HG03432 (cell line): ENCODE measurements around the gene DNAH14.
"Not testable (repeated sequence)": the region's sequence is repeated elsewhere in the genome, so short reads cannot be mapped to it uniquely, and the experiment has no call there.

Experiments
- ATAC-seq: cut with Tn5 transposase; IDR thresholded peaks from one replicate; pipeline ENCODE4 v1.9.1; 2021; ENCODE audit warnings: mild to moderate bottlenecking, moderate library complexity; ENCODE audit not compliant: unreplicated experiment

The DNAH14 gene

DNA sequence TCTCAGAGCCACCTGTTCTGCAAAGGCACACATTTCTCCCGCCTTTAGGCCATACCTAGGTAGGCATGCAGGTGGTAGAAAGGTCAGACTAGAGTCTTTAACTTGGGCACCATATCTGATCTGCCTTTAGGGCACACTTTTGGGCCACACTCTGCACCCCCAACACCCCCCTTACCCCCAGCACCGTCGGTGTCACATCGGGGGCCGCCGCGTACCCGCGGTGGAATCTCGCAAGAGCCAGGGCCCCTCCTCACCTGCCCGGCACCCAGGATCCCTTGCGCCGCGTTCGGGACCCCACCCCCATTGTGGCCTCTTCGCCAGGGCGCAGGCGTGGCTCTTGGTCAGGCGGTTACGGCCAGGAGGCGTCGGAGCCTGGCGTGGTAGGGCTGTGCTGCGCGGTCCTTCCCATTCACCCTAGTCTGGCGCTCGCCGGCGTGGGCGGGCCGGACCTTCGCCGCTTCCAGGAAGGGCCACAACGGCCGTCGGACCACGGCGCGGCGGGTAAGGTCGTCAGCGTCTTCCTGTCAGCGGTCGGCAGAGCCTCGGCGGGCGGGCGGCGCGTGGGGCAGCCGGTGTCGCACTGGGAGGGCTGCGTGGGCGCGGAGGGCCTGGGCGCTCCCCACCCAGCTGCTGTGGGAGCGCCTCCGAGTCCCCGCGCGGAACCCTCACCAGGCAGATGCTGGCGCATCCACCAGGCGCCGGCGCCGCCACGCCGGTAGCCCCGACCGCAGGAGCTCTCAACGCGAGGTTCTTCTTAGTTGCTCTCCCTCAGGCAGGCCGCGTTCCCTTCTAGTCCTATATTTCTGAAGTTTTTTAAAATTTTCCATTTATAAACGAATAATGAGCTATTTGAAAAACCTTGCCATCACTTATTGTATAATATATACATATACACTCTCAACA is at the start of gene DNAH14:
Gene DNAH14 (plus strand): TSS at position 341 of the 903 bp plus-strand sequence. CDS start 23,028 bp downstream, outside the sequence.
- peak; percentile 80 for ATAC-seq

DNA sequence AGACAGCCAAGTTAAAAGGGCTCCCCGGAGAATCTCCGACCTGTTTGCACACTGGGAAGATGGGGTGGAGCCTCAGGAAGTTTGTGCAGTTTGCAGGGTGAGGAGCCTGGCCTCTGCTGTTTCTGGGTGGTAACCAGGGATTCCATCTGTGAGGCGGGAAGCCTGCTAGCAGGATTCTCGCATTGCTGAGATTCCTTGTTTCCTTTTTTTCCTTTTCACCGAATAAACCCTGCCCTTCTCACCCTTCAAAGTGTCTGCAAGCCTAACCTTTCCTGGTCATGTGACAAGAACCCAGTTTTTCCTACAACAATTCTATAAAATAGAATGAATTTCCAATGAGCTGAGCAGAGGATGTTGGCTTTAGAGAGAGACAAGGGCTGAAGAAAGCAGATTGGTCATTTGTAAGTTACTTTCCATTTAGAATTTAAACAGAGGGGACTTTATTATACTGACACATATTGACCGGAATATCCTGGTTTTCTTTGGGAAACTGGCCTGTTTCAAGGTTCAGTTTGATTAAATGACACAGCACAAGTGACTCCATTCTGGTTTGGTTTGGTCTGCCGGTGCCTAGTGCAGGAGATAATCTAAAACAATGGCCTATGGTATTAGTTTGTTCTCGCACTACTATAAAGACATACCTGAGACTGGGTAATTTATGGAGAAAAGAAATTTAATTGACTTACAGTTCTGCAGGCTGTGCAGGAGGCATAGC is 48.7 kb upstream of the DNAH14 start:
- no peak for ATAC-seq

DNA sequence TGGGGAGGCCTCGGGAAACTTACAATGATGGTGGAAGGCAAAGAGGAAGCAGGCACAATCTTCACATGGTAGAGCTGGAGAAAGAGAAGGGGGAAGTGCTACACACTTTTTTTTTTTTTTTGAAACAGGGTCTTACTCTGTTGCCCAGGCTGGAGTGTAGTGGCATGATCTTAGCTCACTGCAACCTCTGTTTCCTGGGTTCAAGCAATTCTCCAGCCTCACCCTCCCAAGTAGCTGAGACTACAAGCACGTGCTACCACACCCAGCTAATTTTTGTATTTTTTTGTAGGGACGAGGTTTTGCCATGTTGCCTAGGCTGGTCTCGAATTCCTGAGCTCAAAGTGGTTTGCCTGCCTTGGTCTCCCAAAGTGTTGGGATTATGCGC is 48.2 kb upstream of the DNAH14 start:
- ATAC-seq = not testable (repeated sequence)

DNA sequence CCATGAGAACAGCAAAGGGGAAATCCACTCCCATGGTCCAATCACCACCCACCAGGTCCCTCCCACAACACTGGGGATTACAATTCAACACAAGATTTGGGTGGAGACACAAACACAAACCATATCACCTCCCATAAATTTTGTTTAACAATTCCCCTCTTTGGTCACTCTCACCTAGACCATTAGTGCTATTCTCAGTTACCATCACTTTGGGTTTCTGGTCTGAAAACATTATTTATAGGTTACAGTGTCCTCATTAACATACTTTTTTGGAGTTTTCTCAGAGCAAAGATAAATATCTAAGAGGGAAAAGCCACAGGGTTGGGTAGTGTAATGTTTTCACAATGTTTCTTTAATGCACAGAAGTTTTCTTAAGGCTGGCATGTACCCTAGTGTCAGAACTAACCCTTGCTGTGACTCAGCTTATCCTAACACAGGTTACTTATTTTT is 47.7 kb upstream of the DNAH14 start:
- ATAC-seq = peak; percentile 59

DNA sequence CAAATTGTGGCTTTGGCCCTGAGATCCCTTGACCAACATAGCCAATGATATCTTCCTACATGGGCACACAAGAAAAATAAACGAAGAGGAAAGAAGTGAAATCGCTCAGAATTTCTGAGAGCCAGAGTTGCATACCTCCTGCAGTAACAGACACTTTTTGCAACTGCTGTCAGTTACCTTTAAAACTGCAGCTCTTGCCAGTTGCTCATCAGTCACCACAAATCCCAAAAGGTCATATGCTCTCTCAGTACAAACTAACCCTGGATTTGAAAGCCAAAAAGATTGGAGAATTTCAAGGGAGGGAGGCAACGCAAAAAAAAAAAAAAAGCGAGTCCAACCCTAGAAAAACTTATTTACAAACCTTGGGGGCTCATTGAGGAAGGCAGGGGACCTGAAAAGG is 47.2 kb upstream of the DNAH14 start:
- no peak for ATAC-seq

DNA sequence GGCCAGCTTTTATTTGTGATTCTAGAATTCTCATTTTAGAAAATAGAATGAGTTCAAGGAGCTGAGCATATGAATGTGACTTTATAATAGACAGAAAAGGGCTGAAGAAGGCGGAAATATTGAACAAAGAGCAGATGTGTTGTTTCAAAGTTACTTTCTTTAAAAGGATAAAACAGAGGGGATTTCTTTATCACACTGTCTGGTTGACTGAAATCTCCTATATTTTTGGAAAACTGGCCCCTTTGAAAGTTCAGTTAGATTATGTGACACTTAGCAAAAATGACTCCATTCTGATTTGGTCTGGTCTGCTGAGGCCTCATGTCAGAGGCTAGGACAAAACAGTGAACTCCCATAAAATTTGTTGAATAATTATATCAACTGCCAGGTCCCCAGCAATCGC is 46.4 kb upstream of the DNAH14 start:
- no peak for ATAC-seq

DNA sequence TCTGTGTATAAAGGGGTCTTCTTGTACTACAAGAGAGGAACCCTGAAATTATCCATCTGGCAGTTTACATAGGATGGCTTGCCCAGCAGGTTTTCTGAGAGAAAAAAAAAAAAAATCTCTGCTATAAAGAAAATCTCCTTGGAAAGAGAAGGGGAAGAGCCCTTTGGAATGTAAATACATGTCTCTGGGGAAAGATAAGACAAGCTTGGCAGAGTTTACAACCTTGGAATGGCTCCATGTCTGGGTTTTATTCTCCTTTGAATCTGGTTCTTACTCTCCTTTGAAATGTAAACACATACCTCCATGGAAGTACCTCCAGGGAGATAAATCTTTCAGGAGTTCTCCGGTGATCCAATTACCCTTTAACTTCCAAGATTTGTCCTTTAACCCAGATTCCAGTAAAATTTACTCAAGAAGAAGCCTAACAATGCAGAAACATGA is 45.1 kb upstream of the DNAH14 start:
- no peak for ATAC-seq

DNA sequence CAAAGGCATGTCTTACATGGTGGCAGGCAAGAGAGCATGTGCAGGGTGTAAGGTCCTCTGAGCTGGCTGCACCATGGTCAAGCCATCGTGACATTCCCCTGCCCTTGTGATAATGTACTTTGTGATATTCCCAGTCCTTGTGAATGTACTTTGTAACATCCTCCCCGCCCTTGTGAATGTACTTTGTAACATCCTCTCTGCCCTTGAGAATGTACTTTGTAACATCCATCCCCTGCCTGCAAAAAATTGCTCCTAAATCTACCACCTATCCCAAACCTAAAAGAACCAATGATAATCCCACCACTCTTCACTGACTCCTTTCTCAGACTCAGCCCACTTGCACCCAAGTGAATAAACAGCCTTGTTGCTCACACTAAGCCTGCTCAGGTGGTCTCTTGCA is 44.1 kb upstream of the DNAH14 start:
- not testable (repeated sequence) for ATAC-seq

DNA sequence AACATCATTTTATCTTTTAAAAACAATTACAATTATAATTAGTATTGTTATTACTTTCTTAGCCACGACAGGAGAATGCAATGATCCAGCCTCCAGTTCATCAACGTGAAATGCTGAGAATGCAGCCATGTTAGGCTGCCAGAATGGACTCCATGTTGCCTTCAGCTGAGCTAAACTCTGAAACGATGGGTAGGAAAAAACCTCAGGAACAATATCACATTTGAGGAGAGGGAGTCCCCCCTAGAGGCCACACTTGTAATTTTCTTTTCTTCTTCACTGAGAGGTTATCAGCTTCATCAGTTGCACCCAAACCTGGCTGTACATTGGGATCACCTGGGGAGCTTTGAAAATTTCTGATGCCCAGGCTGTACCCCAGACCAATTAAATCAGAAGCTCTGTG is 34.6 kb upstream of the DNAH14 start:
- ATAC-seq = no peak

DNA sequence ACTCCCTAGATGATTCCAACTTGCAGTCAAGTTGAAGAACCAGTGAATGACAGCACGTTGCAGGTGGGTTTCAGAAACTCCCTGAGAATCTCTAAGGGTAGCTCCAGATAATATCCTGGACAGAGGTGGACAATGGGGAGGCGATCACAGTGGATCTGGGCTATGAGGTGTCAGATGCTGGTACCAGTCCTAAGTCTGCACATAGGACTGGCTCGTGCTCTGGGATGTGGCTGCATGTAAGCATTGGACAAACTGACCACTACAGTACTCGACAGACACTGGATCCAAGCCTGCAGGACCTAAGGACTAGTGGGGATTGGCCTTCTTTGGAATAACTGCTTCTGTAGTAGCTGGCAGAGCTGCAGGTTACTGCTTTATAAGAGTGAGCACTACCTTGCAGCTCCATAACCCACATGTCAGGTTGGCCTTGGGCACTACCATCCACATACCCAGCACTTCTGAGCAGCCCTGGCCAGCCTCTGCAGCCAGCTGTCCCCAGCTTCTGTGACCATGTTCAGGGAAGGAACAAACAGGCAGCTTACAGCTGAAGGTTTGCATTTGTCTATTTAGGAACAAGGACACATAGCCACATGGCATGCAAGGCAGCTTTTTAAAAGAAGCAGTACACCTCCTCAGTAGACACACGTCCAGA is 33.2 kb upstream of the DNAH14 start:
- ATAC-seq = no peak

DNA sequence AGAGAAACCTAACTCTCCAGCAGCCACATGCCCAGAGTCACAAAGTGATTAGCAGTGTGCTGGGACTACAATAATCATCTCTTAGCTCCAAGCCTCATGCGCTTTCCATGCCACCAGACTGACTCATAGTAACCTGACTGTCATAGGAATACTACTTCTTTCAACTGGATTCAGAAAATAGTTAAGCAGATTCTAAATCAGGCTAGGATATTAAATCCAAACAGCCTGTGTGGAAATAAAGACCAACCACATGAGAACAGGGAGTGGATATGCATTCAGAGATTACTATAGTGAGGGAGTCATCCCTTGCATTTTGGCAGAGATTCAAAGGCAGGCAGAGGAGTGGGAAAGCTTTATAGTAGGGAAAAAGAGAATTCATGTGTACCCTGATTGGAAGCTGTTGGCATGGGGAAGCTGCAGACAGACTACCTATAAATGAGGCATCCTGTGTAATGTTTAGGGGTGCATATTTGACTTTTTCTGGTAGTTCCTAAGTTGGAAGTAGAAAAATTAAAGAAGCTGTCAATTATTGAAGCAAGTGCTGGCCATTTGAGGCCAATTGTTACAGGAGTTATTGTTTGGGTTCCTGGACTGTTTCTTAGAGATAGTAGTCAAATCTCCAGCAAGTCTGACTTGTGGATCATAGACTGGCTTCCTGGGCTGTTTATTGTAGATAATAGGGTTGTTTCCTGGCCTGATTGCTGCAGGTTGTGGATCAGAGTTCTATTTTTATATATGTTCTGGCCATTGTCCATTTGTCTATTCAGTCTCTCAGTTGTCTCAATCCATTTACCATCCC is 31.7 kb upstream of the DNAH14 start:
- no peak for ATAC-seq

DNA sequence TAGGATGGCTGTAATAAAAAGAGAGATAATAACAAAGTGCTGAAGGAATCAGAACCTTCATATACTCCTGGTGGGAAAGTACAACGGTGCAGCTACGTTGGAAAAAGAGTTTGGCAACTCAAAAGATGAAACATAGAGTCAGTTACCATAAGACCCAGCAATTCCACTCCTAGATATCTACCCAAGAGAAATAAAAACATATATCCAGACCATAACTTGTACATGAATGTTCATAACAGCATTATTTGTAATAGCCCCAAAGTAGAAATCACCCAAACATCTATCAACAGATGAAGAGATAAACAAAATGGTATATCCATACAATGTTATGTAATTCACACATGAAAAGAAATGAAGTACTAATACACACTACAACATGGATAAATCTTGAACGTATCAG is 30.5 kb upstream of the DNAH14 start:
- no peak for ATAC-seq

DNA sequence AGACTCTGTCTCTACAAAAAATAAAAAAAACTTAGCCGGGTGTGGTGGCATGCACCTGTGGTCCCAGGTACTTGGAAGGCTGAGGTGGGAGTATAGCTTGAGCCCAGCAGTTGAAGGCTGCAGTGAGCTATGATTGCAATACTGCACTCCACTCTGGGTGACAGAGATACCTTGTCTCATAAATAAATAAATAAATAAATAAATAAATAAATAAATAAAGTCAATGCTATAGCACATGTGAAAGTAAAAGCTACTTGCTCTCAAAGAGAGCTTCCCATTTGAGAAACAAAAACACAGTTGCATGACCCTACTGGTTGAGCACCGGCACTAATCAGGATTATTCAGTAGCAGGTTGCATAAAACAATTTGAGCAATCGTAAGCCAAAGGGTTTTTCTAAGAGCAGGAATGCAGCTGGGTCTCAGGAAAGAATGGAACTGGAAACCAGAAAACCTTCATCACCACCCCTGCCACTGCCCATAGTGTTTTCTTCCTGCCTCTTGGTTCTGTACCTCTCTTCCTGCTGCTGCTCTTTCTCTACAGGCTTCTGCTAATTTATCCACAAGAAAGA is 29.3 kb upstream of the DNAH14 start:
- no peak for ATAC-seq

DNA sequence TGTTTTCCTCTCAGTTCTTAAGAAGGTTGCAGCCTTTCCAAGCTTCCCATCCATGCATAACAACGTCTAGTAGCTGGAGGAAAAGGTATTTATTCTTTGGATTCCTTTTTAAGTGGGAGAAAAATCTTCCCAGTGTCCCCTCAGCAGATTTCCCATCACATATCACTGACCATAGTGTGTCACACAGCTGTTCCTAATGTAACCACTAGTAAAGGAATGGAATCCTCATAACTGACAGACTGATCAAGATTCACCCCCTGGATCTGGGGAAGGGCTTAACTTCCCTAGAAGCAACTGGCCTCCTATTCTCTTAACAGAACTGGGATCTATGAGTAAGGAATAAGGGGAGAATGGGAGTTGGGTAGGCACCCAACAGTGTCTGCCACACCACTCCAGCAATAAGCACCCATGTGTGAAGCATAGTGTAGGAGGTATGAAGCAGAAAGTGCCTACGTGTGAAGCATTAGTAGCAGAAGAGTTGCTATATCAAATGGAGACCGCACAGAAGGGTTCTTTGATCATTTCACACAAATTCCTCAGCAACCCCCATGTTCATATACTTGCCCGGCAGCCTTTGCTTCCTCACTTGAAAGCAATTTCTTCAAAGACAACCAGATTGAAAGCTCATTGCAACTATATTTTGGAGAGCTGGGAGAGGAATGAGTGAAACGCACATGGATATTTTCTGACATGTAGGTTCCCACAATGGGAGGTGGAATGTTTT is 28.2 kb upstream of the DNAH14 start:
- no peak for ATAC-seq

DNA sequence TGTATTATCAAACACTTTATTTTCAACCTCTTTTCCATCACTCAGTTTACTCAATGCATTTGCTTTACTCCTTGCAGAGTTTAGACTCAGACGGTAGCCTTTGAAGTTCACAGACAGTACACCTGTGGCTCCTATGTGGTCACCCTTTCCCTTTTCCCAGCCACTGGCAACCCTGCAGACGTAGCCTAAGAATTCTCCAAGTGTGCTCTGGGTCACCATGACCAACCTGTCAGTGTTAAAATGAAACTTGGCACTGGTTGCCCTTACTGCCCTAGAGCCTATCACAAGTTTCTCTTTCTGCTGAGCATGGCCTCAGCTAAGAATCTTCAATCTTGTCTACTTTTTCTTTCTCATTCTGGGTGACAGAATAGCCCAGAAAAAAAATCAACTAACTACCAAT is 25.5 kb upstream of the DNAH14 start:
- ATAC-seq = no peak

DNA sequence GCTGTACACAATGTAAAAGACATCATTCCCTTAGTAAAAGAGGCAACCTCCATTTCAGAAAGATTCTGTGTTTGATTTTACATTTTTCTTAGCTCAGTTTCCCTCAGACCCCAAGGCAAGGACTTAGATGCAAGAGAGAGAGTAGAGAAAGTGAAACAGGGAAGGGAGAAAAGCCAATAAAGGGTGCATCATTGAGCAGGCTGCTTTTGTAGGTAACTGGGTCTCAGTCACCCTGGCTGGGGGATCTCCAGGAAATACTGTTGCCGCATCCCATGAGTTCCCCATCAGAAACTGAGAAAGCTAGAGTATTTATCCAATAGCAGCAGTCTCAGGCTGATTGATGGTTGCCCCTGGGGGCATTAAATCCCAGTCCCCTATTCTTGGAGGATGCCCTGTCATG is 23.1 kb upstream of the DNAH14 start:
- no peak for ATAC-seq

DNA sequence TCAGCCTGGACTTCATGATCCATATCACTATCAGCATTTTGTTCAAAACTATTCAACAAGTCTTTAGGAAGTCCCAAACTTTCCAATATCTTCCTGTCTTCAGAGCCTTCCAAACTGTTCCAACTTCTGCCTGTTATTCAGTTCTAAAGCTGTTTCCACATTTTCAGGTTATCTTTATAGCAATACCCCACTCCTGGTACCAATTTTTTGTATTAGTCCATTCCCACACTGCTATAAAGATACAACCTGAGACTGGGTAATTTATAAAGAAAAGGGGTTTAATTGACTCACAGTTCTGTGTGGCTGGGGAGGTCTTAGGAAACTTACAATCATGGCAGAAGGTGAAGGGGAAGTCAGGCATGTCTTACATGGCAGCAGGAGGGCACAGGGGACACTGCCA is 18.3 kb upstream of the DNAH14 start:
- no peak for ATAC-seq

DNA sequence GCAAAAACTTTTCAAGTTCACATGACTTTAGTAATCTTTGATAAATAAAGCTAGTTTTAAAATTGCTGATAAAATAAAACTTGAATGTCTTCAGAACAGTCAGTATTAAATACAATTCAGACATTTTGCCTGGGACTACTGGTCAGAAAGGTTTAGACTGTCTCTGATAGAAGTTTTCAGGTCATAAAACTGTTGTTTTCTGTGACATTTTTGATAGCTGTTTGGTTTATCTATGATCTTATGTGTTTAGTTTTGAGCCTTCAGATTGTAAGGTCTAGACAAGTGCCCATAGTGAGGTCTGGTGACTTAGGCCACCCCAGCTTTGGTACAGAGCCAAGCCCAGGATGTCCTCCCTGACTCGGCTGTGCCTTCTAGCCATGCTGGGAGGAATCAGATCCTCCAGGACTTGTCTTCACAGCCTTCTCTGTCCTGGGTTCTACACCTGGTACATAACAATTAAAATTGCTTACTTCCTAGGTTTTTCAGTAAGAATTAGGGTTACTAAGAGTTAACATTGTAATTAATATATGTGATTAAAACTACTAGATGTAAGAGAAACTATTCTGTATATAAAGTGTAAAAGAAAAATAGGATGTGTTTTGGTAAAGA is 15.1 kb upstream of the DNAH14 start:
- no peak for ATAC-seq

DNA sequence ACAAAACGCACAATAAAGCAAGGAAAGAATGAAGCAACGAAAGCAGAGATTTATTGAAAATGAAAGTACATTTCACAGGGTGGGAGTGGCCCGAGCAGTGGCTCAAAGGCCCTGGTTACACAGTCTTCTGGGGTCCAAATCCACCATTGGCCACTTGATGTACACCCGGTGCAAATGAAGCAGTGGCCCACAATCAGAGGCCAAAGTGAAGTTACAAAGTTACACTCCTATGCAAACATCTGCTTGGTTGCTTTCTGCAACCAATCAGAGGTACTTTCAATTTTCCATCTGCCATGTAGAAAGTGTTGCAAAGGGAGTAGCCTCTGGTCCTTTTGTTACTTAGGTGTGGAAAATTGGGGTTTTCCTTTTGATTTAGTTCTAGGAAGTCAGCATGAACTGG is 10.0 kb upstream of the DNAH14 start:
- no peak for ATAC-seq
